Cardiac septum (tissue), 1 donor: Measurements from ENCODE around the gene AGAP3. TPM values are rescaled to one million over a fixed set of nuclear protein-coding genes. Genes with fewer than 3 reads are reported as not detected.

Experiments used
- DNase-seq: peaks from one replicate; pipeline ENCODE4 v3.0.0-alpha.2; 2020; ENCODE audit warnings: low spot score
- intact Hi-C: fragments of 100-400 bp; cut with DNase I; formaldehyde crosslinking; loops from one replicate; pipeline ENCODE4 v1.14.0; 2022
- total RNA-seq: library from RNA; stranded (reverse); fragmentation: NEBNext Ultra II Directional; extraction: Animal tissue kit (Norgen Biotek cat#: 25700); gene quantifications from one replicate; pipeline ENCODE4 v1.2.1, GENCODE V29; 2021
- donor health status: DM: no; HTN: no; CAD: no.

Gene AGAP3
- total RNA-seq, 1 donor from 2014 or later, result 67.5 TPM

GRCh38 chr7:151188252-151188542 lies 101.9 kb downstream of the AGAP3 start:
- DNase-seq, result no peak
- intact Hi-C loops, result loop anchor here (5.0 kb wide), 1 partner anchor 49 kb away; no protein-coding TSS in a partner anchor

DNA sequence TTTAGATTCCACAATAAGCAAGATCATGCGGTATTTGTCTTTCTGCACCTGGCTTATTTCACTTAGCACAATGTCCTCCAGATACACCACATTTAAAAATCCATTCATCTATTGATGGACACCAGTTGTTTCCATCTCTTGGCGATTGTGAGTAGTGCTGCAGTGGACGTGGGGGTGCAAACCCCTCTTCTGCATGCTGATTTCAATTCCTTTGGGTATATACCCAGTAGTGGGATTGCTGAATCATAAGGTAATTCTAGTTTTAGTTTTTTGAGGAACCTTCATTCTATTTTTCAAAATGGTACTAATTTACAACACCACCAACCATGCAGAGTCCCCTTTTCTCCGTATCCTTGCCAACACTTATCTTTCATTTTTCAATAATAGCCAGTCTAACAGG lies 102.8 kb downstream of the AGAP3 start:
- intact Hi-C loops, result loop anchor here (5.0 kb wide), 1 partner anchor 48 kb away; no protein-coding TSS in a partner anchor

DNA sequence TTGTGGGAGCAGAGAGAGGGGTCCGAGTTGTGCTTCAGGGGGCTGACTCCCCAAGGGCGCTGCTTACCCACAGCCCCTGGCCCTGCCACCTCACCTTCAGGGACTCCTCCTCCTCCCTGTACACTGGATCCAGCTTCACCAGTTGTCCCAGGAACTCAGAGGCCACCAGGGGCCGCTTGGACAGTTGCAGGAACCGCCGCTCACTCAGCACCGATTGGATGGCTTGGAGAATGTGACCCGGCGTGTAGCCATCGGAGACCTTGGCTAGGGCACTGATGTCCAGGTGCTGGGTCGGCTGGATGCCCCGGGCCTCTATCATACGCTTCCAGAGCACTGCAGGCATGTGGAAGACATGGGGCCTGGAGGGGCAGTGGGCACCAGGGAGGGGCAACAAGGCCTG lies 105.3 kb downstream of the AGAP3 start:
- intact Hi-C loops, result no loop called here
- no peak for DNase-seq

More for the DNA sequence above, 102.8 kb downstream of the AGAP3 start:
- no peak for DNase-seq

DNA sequence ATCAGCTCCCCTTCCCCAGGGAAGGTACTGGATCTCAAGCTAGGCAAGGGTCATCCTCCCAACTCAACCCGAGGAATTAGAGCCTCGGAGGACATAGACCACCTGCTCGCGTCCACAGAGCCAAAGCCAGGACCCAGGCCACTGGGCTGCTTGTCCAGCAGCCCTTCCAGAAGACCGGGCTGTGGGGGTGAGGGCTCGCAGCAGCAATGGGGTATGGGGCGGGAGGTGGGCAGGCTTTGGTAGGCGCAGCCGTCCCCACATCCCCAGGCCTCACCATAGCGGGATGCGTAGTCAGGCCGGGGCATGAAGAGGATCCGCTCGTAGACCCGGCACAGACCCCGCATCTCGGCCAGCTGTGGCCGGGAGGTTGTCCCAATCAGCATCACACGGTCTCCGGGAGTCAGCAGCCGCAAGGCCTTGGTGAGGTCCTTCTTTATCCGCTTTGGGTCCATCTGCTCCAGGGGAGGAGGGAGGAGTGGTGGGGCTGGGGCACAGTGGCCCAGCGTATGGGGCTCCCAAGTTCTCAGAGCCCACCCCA lies 105.8 kb downstream of the AGAP3 start:
- no peak for DNase-seq
- intact Hi-C loops, result no loop called here

DNA sequence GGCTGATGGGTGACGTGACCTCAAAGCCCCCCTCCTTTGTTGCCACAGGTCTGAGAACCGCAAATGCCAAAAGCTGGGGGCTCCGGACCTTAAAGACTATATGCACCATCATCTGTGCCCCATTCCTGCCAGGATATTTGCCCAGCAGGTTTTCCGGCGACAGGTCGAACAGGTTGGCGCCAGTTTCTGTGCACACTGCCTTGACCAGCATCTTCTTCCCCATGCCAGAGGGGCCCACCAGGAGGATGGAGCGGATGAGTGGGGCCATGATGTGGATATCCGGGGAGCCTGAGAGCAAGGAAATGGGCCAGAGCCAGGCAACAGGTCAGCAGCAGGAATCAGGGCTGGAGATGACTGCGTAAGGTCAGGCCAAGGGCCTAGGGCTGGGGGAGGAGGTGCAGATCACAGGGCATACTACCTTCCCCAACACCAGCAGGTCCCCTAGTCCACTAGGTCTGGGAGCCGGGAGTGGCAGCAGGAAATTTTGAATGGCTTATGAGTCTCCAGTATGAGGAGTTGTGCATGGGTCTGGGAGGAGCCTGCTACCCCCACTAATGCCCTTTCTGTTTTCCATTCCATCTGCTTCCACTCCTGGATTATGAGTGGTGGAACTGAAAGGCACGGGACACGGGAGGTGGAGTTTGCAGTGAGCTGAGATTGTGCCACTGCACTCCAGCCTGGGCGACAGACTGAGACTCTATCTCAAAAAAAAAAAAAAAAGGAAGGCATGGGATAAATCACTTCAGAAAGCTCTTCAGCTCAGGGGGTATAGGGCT lies 107.1 kb downstream of the AGAP3 start:
- intact Hi-C loops, result no loop called here
- no peak for DNase-seq

Other genes starting within 250 kb of the AGAP3 start
- 0.43 TPM for gene AOC1, start 234.0 kb upstream of the AGAP3 start, total RNA-seq
- 61.9 TPM for gene KCNH2, start 108.2 kb upstream of the AGAP3 start, total RNA-seq
- 26.5 TPM for gene NOS3, start 95.5 kb upstream of the AGAP3 start, total RNA-seq
- 0.13 TPM for gene ATG9B, start 62.0 kb upstream of the AGAP3 start, total RNA-seq
- 28.5 TPM for gene ABCB8, start 58.0 kb upstream of the AGAP3 start, total RNA-seq
- gene ASIC3, start 37.9 kb upstream of the AGAP3 start, total RNA-seq, result 5.2 TPM
- gene CDK5, start 28.6 kb upstream of the AGAP3 start, total RNA-seq, result 9.4 TPM
- 83.4 TPM for gene SLC4A2, start 26.9 kb upstream of the AGAP3 start, total RNA-seq
- gene FASTK, start 5.7 kb upstream of the AGAP3 start, total RNA-seq, result 93.3 TPM
- gene TMUB1, start 3.0 kb upstream of the AGAP3 start, total RNA-seq, result 29.0 TPM
- 0.57 TPM for gene GBX1, start 81.2 kb downstream of the AGAP3 start, total RNA-seq
- gene ASB10, start 100.8 kb downstream of the AGAP3 start, total RNA-seq, result 17.3 TPM
- not detected for gene H2BK1, start 124.0 kb downstream of the AGAP3 start, total RNA-seq
- 28.8 TPM for gene ABCF2, start 140.7 kb downstream of the AGAP3 start, total RNA-seq
- gene CHPF2, start 146.0 kb downstream of the AGAP3 start, total RNA-seq, result 31.0 TPM
- gene SMARCD3, start 162.2 kb downstream of the AGAP3 start, total RNA-seq, result 112 TPM